Activated CD8-positive, alpha-beta T cell treated with anti-CD3 and anti-CD28 coated beads for 36 hours (primary cell): ENCODE results near the gene RRP1. TPM values are rescaled to one million over a fixed set of nuclear protein-coding genes. Genes with fewer than 3 reads are reported as not detected.

ENCODE experiments used
- ATAC-seq: fragments of 200-7000 bp; cut with Tn5 transposase; one replicate; pipeline ENCODE4 v1.10.0; 2021; ENCODE audit warnings: mild to moderate bottlenecking, moderate library complexity
- CTCF ChIA-PET: fragments of 350-600 bp; sonication (Branson Sonifier 250); formaldehyde crosslinking; loops from one replicate; lab custom pipeline; 2021; ENCODE audit warnings: antibody characterized with exemption; lab: Charles Lee
- POLR2A ChIA-PET: fragments of 350-600 bp; sonication (Branson Sonifier 250); formaldehyde crosslinking; loops from one replicate; lab custom pipeline; 2021; ENCODE audit warnings: antibody characterized with exemption; lab: Charles Lee
- DNase-seq: peaks from one replicate; pipeline ENCODE4 v3.0.0-alpha.2; 2020
- H3K27ac Mint-ChIP-seq: one replicate; pipeline ENCODE4 v1.8.0; 2021; ENCODE audit warnings: mild to moderate bottlenecking, mixed read lengths
- H3K27me3 Mint-ChIP-seq: one replicate; pipeline ENCODE4 v1.8.0; 2021; ENCODE audit warnings: mixed read lengths
- H3K36me3 Mint-ChIP-seq: one replicate; pipeline ENCODE4 v1.8.0; 2021; ENCODE audit warnings: low read depth, mixed read lengths
- H3K4me1 Mint-ChIP-seq: one replicate; pipeline ENCODE4 v1.8.0; 2021; ENCODE audit warnings: low read depth, mixed read lengths
- H3K4me3 Mint-ChIP-seq: one replicate; pipeline ENCODE4 v1.8.0; 2021; ENCODE audit warnings: mild to moderate bottlenecking, moderate library complexity, mixed read lengths
- H3K9me3 Mint-ChIP-seq: one replicate; pipeline ENCODE4 v1.8.0; 2021; ENCODE audit warnings: mixed read lengths
- intact Hi-C: fragments of 100-400 bp; cut with micrococcal nuclease; formaldehyde crosslinking; loops from one replicate; pipeline ENCODE4 v1.10.0; 2022
- total RNA-seq, 2 experiments: library from RNA; stranded (reverse); gene quantifications; one replicate each; pipeline ENCODE4 v1.2.3, GENCODE V29; 2021
- TF ChIP-seq, protein P1 (sequence below): fragments of 200-600 bp; IDR thresholded peaks from one replicate; pipeline ENCODE4 v1.8.0; 2022; ENCODE audit warnings: antibody characterized with exemption, mild to moderate bottlenecking

RRP1 gene
- total RNA-seq, 2 experiments from 2014 or later, result 61.1 to 62.9 TPM

DNA sequence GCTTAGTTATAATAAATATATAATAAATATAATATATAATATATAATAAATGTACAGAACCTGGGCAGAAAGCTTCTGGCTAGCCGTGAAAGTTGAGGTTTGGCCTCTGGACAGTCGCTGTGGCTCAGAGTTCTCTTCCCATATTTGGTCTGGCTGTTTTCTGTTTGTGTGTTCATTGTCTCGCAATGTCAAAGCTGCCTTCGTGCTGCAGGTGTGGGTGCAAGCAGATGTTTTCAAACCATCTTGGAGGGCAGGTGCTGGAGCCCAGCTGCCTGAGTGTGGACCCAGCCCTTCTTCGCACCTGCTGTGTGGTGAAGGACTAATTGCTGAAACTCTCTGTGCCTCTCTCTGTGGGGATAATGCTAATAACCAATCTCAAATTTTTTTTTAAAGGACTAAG is 9.7 kb upstream of the RRP1 start:
- H3K27ac Mint-ChIP-seq, result no peak overlapping the region
- TF ChIP-seq, protein P1, sequence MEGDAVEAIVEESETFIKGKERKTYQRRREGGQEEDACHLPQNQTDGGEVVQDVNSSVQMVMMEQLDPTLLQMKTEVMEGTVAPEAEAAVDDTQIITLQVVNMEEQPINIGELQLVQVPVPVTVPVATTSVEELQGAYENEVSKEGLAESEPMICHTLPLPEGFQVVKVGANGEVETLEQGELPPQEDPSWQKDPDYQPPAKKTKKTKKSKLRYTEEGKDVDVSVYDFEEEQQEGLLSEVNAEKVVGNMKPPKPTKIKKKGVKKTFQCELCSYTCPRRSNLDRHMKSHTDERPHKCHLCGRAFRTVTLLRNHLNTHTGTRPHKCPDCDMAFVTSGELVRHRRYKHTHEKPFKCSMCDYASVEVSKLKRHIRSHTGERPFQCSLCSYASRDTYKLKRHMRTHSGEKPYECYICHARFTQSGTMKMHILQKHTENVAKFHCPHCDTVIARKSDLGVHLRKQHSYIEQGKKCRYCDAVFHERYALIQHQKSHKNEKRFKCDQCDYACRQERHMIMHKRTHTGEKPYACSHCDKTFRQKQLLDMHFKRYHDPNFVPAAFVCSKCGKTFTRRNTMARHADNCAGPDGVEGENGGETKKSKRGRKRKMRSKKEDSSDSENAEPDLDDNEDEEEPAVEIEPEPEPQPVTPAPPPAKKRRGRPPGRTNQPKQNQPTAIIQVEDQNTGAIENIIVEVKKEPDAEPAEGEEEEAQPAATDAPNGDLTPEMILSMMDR, result no peak
- ATAC-seq, result no peak

DNA sequence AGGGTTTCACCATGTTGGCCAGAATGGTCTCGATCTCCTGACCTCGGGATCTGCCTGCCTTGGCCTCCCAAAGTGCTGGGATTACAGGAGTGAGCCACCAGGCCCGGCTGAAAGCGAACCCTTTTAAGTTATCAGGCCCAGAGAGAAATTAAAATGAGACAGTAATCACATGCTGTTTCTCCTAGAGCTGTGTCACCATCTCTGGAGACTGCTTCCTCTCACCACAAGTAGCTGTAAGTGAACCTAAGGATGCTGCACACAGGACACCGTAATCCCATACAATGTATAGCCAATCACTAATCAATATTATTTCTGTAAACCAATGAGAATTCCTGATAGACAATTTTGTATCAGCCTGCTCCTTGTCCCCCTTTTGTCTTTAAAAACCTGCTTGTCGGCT is 7.5 kb upstream of the RRP1 start:
- H3K36me3 Mint-ChIP-seq, result peaks cover 1% of the 10 kb centered on the region
- peak overlapping the region; percentile 92 for H3K27ac Mint-ChIP-seq
- H3K4me3 Mint-ChIP-seq, result no peak overlapping the region
- ATAC-seq (no peak), DNase-seq (no peak)
- POLR2A ChIA-PET, result interaction anchor here (0.7 to 1.9 kb wide), 4 partner anchors 9 to 208 kb away, joined by 3 to 4 read pairs (median 4); no protein-coding TSS in a partner anchor
- no peaks in the 10 kb centered on the region for H3K9me3 Mint-ChIP-seq
- CTCF ChIA-PET, result interaction anchor here (1.7 kb wide), 1 partner anchor 8 kb away, joined by 4 read pairs; no protein-coding TSS in a partner anchor
- TF ChIP-seq, protein P1, result no peak
- H3K27me3 Mint-ChIP-seq, result no peaks in the 10 kb centered on the region
- peaks cover 37% of the 10 kb centered on the region for H3K4me1 Mint-ChIP-seq
- intact Hi-C loops, result no loop called here

More for the DNA sequence above, 9.7 kb upstream of the RRP1 start:
- CTCF ChIA-PET, result interaction anchor here (1.4 to 1.6 kb wide), 2 partner anchors 10 to 11 kb away, joined by 4 to 6 read pairs; partner anchors contain the start of gene RRP1
- no peak for DNase-seq
- peaks cover 45% of the 10 kb centered on the region for H3K4me1 Mint-ChIP-seq
- H3K4me3 Mint-ChIP-seq, result no peak overlapping the region
- no peaks in the 10 kb centered on the region for H3K27me3 Mint-ChIP-seq
- H3K36me3 Mint-ChIP-seq, result peaks cover 1% of the 10 kb centered on the region
- POLR2A ChIA-PET, result interaction anchor here (0.8 to 1.5 kb wide), 5 partner anchors 8 to 15 kb away, joined by 3 to 4 read pairs (median 3); no protein-coding TSS in a partner anchor
- intact Hi-C loops, result no loop called here
- no peaks in the 10 kb centered on the region for H3K9me3 Mint-ChIP-seq

DNA sequence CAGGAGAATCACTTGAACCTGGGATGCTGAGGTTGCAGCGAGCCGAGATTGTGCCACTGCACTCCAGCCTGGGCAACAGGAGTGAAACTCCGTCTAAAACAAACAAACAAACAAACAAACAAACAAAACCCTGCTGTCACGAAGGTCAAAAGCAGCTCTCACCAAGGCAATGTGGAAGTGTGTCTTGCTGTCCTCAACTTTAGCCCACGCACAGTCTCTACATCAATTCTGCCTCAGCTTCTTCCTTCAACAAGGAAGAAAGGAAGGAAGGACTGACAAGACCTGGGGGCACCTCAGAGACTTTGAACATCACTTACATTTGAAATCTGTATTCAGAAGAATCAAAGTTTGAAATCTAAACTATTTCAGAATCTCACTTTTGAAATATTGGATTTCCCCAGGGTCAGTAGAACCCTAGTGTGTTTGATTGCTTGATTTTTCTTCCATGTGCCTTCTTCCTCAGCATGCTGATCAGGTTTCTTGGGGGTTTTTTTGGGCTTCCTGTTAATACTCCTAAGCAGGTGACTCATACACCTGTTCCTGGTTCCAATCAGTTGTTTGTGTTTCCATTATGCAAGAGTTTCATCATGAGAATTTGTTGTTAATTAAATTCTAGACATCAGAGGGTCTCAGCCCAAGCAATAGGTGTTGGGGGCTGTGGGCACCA is 6.8 kb upstream of the RRP1 start:
- peak; percentile 50 for ATAC-seq
- TF ChIP-seq, protein P1, result no peak
- ChIA-PET CTCF (interaction anchor here (0.7 to 1.7 kb wide), 2 partner anchors 8 to 43 kb away, joined by 4 read pairs; no protein-coding TSS in a partner anchor), POLR2A (interaction anchor here (0.7 to 1.9 kb wide), 7 partner anchors 8 to 285 kb away, joined by 3 to 4 read pairs (median 3); no protein-coding TSS in a partner anchor)
- Mint-ChIP-seq H3K36me3 (peaks cover 1% of the 10 kb centered on the region), H3K4me3 (peak overlapping the region; percentile 12), H3K4me1 (peaks cover 37% of the 10 kb centered on the region), H3K27ac (peak overlapping the region; percentile 92), H3K27me3 (no peaks in the 10 kb centered on the region), H3K9me3 (no peaks in the 10 kb centered on the region)
- DNase-seq, result no peak
- intact Hi-C loops, result no loop called here

- ATAC-seq, result peak; percentile 52
- peaks cover 37% of the 10 kb centered on the region for H3K4me1 Mint-ChIP-seq
These were observed 6.2 kb upstream of the RRP1 start for GRCh38 chr21:43783098-43783700.

More at GRCh38 chr21:43783098-43783700, 6.2 kb upstream of the RRP1 start:
- no peaks in the 10 kb centered on the region for H3K9me3 Mint-ChIP-seq
- POLR2A ChIA-PET, result interaction anchor here (0.7 to 1.9 kb wide), 5 partner anchors 8 to 285 kb away, joined by 3 to 4 read pairs (median 3); no protein-coding TSS in a partner anchor
- H3K4me3 Mint-ChIP-seq, result no peak overlapping the region
- TF ChIP-seq, protein P1, result no peak
- H3K36me3 Mint-ChIP-seq, result peaks cover 1% of the 10 kb centered on the region
- H3K27ac Mint-ChIP-seq, result peak overlapping the region; percentile 92
- no peaks in the 10 kb centered on the region for H3K27me3 Mint-ChIP-seq
- intact Hi-C loops, result no loop called here
- CTCF ChIA-PET, result interaction anchor here (1.7 kb wide), 1 partner anchor 9 kb away, joined by 4 read pairs; no protein-coding TSS in a partner anchor
- peak; percentile 44 for DNase-seq
